H9 (cell line): Measurements from ENCODE around the gene MYO5B. TPM values are rescaled to one million over a fixed set of nuclear protein-coding genes. Genes with fewer than 3 reads are reported as not detected.

Experiments used
- DNase-seq: peaks from one replicate; pipeline ENCODE4 v3.0.0-alpha.2; 2017
- H2AFZ ChIP-seq: one replicate; pipeline ENCODE4 v1.6.1; 2013; ENCODE audit warnings: mild to moderate bottlenecking, low read length, control low read depth, moderate library complexity
- H2AK5ac ChIP-seq: 2 replicates; pipeline ENCODE4 v1.6.1; 2013; ENCODE audit warnings: low read length, control low read depth, mixed read lengths; ENCODE audit not compliant: insufficient read length
- H2BK120ac ChIP-seq: one replicate; pipeline ENCODE4 v1.6.1; 2013; ENCODE audit warnings: low read depth, mild to moderate bottlenecking, low read length, control low read depth, inconsistent platforms; ENCODE audit not compliant: poor library complexity, severe bottlenecking
- H2BK12ac ChIP-seq: 2 replicates; pipeline ENCODE4 v1.6.1; 2013; ENCODE audit warnings: low read length, control low read depth, mixed read lengths, low read depth; ENCODE audit not compliant: insufficient read length
- H2BK15ac ChIP-seq: 2 replicates; pipeline ENCODE4 v1.6.1; 2013; ENCODE audit warnings: low read depth, low read length, control low read depth
- H2BK20ac ChIP-seq: one replicate; pipeline ENCODE4 v1.6.1; 2013; ENCODE audit warnings: low read depth, mild to moderate bottlenecking, low read length, control low read depth, inconsistent platforms; ENCODE audit not compliant: poor library complexity, severe bottlenecking
- H2BK5ac ChIP-seq: 2 replicates; pipeline ENCODE4 v1.6.1; 2013; ENCODE audit warnings: low read length, control low read depth, mixed read lengths; ENCODE audit not compliant: insufficient read length
- H3K14ac ChIP-seq: 2 replicates; pipeline ENCODE4 v1.6.1; 2013; ENCODE audit warnings: low read length, control low read depth; ENCODE audit not compliant: insufficient read depth
- H3K18ac ChIP-seq: 2 replicates; pipeline ENCODE4 v1.6.1; 2013; ENCODE audit warnings: low read depth, mild to moderate bottlenecking, mixed read lengths, low read length, control low read depth; ENCODE audit not compliant: insufficient read length
- H3K23ac ChIP-seq: 2 replicates; pipeline ENCODE4 v1.6.1; 2013; ENCODE audit warnings: low read length, control low read depth, mixed read lengths, low read depth; ENCODE audit not compliant: insufficient read length
- H3K23me2 ChIP-seq: 2 replicates; pipeline ENCODE4 v1.6.1; 2013; ENCODE audit warnings: low read depth, mild to moderate bottlenecking, mixed read lengths, low read length, control low read depth; ENCODE audit not compliant: insufficient read length, poor library complexity, severe bottlenecking
- H3K27ac ChIP-seq: 2 replicates; pipeline ENCODE4 v1.5.1; 2013; ENCODE audit warnings: low read length, control low read depth, mixed read lengths, low read depth; ENCODE audit not compliant: insufficient read length
- H3K27me3 ChIP-seq: 2 replicates; pipeline ENCODE4 v1.6.1; 2013; ENCODE audit warnings: low read length, control low read depth, inconsistent platforms; ENCODE audit not compliant: insufficient read depth
- H3K4ac ChIP-seq: 2 replicates; pipeline ENCODE4 v1.6.1; 2013; ENCODE audit warnings: low read depth, mild to moderate bottlenecking, control low read depth, inconsistent platforms, low read length, moderate library complexity
- H3K4me1 ChIP-seq: 2 replicates; pipeline ENCODE4 v1.6.1; 2013; ENCODE audit warnings: low read length, control low read depth, inconsistent platforms; ENCODE audit not compliant: insufficient read depth
- H3K4me2 ChIP-seq: 2 replicates; pipeline ENCODE4 v1.6.1; 2013; ENCODE audit warnings: low read length, control low read depth, mixed read lengths; ENCODE audit not compliant: insufficient read length, insufficient read depth
- H3K56ac ChIP-seq: 2 replicates; pipeline ENCODE4 v1.6.1; 2013; ENCODE audit warnings: low read depth, mild to moderate bottlenecking, mixed read lengths, low read length, control low read depth; ENCODE audit not compliant: insufficient read length
- H3K79me1 ChIP-seq: 2 replicates; pipeline ENCODE4 v1.6.1; 2013; ENCODE audit warnings: low read depth, mild to moderate bottlenecking, moderate library complexity, low read length, control low read depth, inconsistent platforms; ENCODE audit not compliant: insufficient read depth, poor library complexity, severe bottlenecking
- H3K79me2 ChIP-seq: 2 replicates; pipeline ENCODE4 v1.6.1; 2013; ENCODE audit warnings: low read length, control low read depth, inconsistent platforms; ENCODE audit not compliant: insufficient read depth
- H3K9ac ChIP-seq: 2 replicates; pipeline ENCODE4 v1.6.1; 2013; ENCODE audit warnings: low read length, control low read depth, mixed read lengths; ENCODE audit not compliant: insufficient read length; ENCODE audit errors: extremely low read depth
- H3K9me3 ChIP-seq: one replicate; pipeline ENCODE4 v1.6.1; 2013; ENCODE audit warnings: low read depth, low read length, inconsistent platforms; ENCODE audit not compliant: control insufficient read depth
- H3T11ph ChIP-seq: one replicate; pipeline ENCODE4 v1.6.1; 2013; ENCODE audit warnings: mild to moderate bottlenecking, low read length, control low read depth, inconsistent platforms
- H4K20me1 ChIP-seq: one replicate; pipeline ENCODE4 v1.6.1; 2013; ENCODE audit not compliant: control insufficient read depth, insufficient read length, insufficient read depth
- H4K5ac ChIP-seq: 2 replicates; pipeline ENCODE4 v1.6.1; 2013; ENCODE audit warnings: low read depth, mild to moderate bottlenecking, mixed read lengths, low read length, control low read depth; ENCODE audit not compliant: insufficient read length
- H4K8ac ChIP-seq: replicated peaks from 2 replicates; pipeline ENCODE4 v1.6.1; 2013; ENCODE audit warnings: low read length, control low read depth, mixed read lengths, low read depth; ENCODE audit not compliant: insufficient read length
- H4K91ac ChIP-seq: 2 replicates; pipeline ENCODE4 v1.6.1; 2013; ENCODE audit warnings: low read depth, mild to moderate bottlenecking, moderate library complexity, mixed read lengths, low read length, control low read depth; ENCODE audit not compliant: insufficient read length
- H3K27ac Mint-ChIP-seq, 3 experiments: 2 replicates in 2 of 3; 3 replicates in 1 of 3; pipeline ENCODE4 v1.8.0; 2020 to 2021; ENCODE audit warnings: mixed read lengths in 3 of 3, mild to moderate bottlenecking in 1 of 3, moderate library complexity in 1 of 3
- H3K27me3 Mint-ChIP-seq: 2 replicates; pipeline ENCODE4 v1.8.0; 2021; ENCODE audit warnings: low read depth, mild to moderate bottlenecking, moderate library complexity, mixed read lengths
- H3K36me3 Mint-ChIP-seq, 3 experiments: 2 replicates in 2 of 3; 3 replicates in 1 of 3; pipeline ENCODE4 v1.8.0; 2020 to 2021; ENCODE audit warnings: low read depth in 3 of 3, mixed read lengths in 3 of 3; ENCODE audit not compliant: insufficient read depth in 1 of 3
- H3K4me1 Mint-ChIP-seq, 2 experiments: 2 replicates each; pipeline ENCODE4 v1.8.0; 2020; ENCODE audit warnings: mixed read lengths in 2 of 2
- H3K4me3 Mint-ChIP-seq, 2 experiments: 2 replicates in 1 of 2; 3 replicates in 1 of 2; pipeline ENCODE4 v1.8.0; 2020 to 2021; ENCODE audit warnings: mild to moderate bottlenecking in 2 of 2, mixed read lengths in 2 of 2, moderate library complexity in 1 of 2
- H3K9me3 Mint-ChIP-seq, 2 experiments: 2 replicates in 1 of 2; 3 replicates in 1 of 2; pipeline ENCODE4 v1.8.0; 2020; ENCODE audit warnings: mild to moderate bottlenecking in 2 of 2, mixed read lengths in 2 of 2, moderate library complexity in 1 of 2
- CTCF ChIP-seq: fragments of 200-600 bp; sonication (generic); conservative IDR thresholded peaks from 3 replicates; pipeline ENCODE4 v1.8.0; 2021; ENCODE audit warnings: antibody characterized with exemption, mild to moderate bottlenecking
- WGBS: extraction: QIAGEN DNeasy Blood & Tissue Kit; methylation state at CpG from one replicate; pipeline ENCODE4 v1.1.7; 2013; ENCODE audit warnings: missing lambda C conversion rate, low lambda C conversion rate, mixed read lengths; ENCODE audit not compliant: insufficient read length; ENCODE audit errors: extremely low coverage; 5-methylcytosine and 5-hydroxymethylcytosine counted together
- total RNA-seq: library from RNA; stranded (reverse); gene quantifications from 2 replicates; pipeline ENCODE4 v1.2.1, GENCODE V29; 2021

MYO5B gene
- total RNA-seq, 1 experiment from 2014 or later = 9.3 TPM

- Histone ChIP-seq H3K27me3 (no peaks in the 10 kb centered on the region), H2BK5ac (no peak overlapping the region), H3K79me2 (no peaks in the 10 kb centered on the region), H4K5ac (no peak overlapping the region), H3T11ph (no peak overlapping the region), H3K9ac (no peak overlapping the region), H3K23ac (no peak overlapping the region), H2AFZ (no peak overlapping the region), H2BK12ac (no peak overlapping the region), H4K91ac (no peak overlapping the region), H3K23me2 (no peaks in the 10 kb centered on the region), H3K4ac (no peak overlapping the region), H2BK20ac (no peak overlapping the region), H3K4me2 (no peak overlapping the region), H3K27ac (no peak overlapping the region), H4K20me1 (no peaks in the 10 kb centered on the region), H3K79me1 (no peaks in the 10 kb centered on the region), H2BK15ac (no peak overlapping the region), H3K18ac (no peak overlapping the region), H2BK120ac (no peak overlapping the region), H2AK5ac (no peak overlapping the region), H3K9me3 (no peaks in the 10 kb centered on the region), H4K8ac (no peak overlapping the region), H3K4me1 (peaks cover 7% of the 10 kb centered on the region), H3K56ac (no peak overlapping the region), H3K14ac (no peak overlapping the region)
- no CpG with 5 or more reads among the region's 1 CpG for WGBS
- H3K4me1 Mint-ChIP-seq = peaks cover 36 to 37% of the 10 kb centered on the region in 2 experiments
- H3K36me3 Mint-ChIP-seq = no peaks in the 10 kb centered on the region
- no peak for TF ChIP-seq CTCF
- no peaks in the 10 kb centered on the region for H3K27me3 Mint-ChIP-seq
- no peak overlapping the region for H3K4me3 Mint-ChIP-seq
- H3K9me3 Mint-ChIP-seq = no peaks in the 10 kb centered on the region
- no peak for DNase-seq
- no peak overlapping the region for H3K27ac Mint-ChIP-seq
Measured at GRCh38 chr18:50125456-50125855, 69.5 kb downstream of the MYO5B start.
